Gastrocnemius medialis (tissue), 4 donors: ENCODE measurements around the gene SENP2. TPM values are rescaled to one million over a fixed set of nuclear protein-coding genes. Genes with fewer than 3 reads are reported as not detected.

Source experiments
- ATAC-seq, 2 donors: fragments of 150-250 bp; one replicate each; pipeline ENCODE4 v1.9.1; 2016
- DNase-seq, 2 donors: peaks; one replicate each; pipeline ENCODE4 v3.0.0-alpha.2; 2019
- H3K27ac ChIP-seq, 4 donors: fragments of 200-600 bp; sonication (generic); 1 replicate in 1 of 4; 2 replicates in 3 of 4; pipeline ENCODE4 v1.5.1; 2016 to 2018; ENCODE audit warnings: mild to moderate bottlenecking in 2 of 4, moderate library complexity in 1 of 4
- H3K27me3 ChIP-seq, 3 donors: fragments of 200-600 bp; sonication (generic) in 2 of 3; 1 replicate in 1 of 3; 2 replicates in 2 of 3; pipeline versions ENCODE4 v1.5.1 to v1.6.0; 2016 to 2019; ENCODE audit warnings: mild to moderate bottlenecking in 1 of 3, moderate library complexity in 1 of 3
- H3K36me3 ChIP-seq, 2 donors: fragments of 200-600 bp; sonication (generic) in 1 of 2; one replicate each; pipeline ENCODE4 v1.5.1; 2017 to 2018
- H3K4me1 ChIP-seq, 2 donors: fragments of 200-600 bp; sonication (generic) in 1 of 2; one replicate each; pipeline ENCODE4 v1.5.1; 2016 to 2017; ENCODE audit warnings: mild to moderate bottlenecking in 2 of 2
- H3K4me3 ChIP-seq, 4 donors: fragments of 200-600 bp; sonication (generic) in 3 of 4; 1 replicate in 1 of 4; 2 replicates in 3 of 4; pipeline ENCODE4 v1.5.1; 2016 to 2019; ENCODE audit warnings: mild to moderate bottlenecking in 2 of 4
- H3K9me3 ChIP-seq, 3 donors: fragments of 200-600 bp; sonication (generic) in 2 of 3; 1 replicate in 1 of 3; 2 replicates in 2 of 3; pipeline ENCODE4 v1.5.1; 2016 to 2019
- POLR2A ChIP-seq, 2 donors: fragments of 450-650 bp; IDR thresholded peaks; one replicate each; pipeline ENCODE4 v1.6.1; 2017; ENCODE audit warnings: antibody characterized with exemption in 2 of 2, mild to moderate bottlenecking in 2 of 2, moderate library complexity in 2 of 2
- in situ Hi-C, 4 donors: fragments of 200-750 bp; cut with MboI; loops; one replicate each; pipeline versions ENCODE4 v1.15.0 to v1.8.0; 2017; ENCODE audit warnings: low sequenced_read_pairs in 4 of 4
- intact Hi-C: fragments of 100-400 bp; cut with DNase I; formaldehyde crosslinking; loops from one replicate; pipeline ENCODE4 v1.15.1; 2023; ENCODE audit warnings: low total_unique reads
- total RNA-seq, 4 donors: library from RNA; depleted of rRNA; stranded (reverse); fragments of >200 nt; gene quantifications; one replicate each; pipeline versions ENCODE4 v1.1.0 to v1.2.3, GENCODE V29; 2016
- TF ChIP-seq, protein P1 (sequence below), 5 experiments: fragments of 450-650 bp in 3 of 5; fragments of 200-600 bp in 2 of 5; sonication (generic) in 2 of 5; IDR thresholded peaks in 4 of 5; conservative IDR thresholded peaks in 1 of 5; 1 replicate in 4 of 5; 2 replicates in 1 of 5; pipeline ENCODE4 v1.5.1; 2016 to 2019; ENCODE audit warnings: antibody characterized with exemption in 5 of 5, mild to moderate bottlenecking in 3 of 5, moderate library complexity in 3 of 5

SENP2 gene
- total RNA-seq, 4 donors from 2014 or later: 18.6 to 34.9 (median 31.3) TPM

DNA sequence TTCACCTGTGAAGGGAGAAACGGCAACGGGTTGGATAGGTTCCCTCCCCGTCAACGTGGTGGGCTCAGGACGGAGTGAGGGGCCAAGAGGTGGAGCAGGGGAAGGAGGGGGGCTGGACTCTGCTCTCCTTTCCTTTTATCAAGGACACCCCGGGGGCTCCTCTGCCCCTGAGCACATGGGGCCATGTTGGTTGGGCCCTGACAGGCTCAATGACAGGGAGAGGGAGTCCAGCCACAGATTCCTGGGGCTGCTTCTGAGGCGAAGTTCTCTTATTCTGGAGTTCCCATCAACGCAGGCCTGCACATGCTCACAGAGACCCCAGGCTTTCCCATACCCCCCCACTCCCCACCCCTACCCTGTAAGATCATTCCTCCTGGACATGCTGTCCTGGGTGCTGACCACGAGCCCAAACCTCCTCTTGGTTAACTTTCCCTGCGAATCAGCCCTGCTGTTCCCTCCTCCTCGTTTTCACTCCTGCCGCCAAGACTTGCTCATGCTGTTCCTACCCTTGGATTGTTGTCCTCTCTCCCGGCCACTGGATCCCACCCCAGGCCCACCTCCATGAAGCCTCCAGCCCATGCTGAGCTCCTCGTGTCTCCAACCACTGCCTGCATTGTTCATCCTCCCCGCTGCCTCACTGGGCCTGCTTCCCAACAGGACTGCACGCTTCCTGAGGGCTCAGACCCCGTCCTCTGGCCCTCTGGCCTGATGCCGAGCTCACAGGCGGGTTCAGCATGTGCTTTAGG lies 61.2 kb downstream of the SENP2 start:
- in situ Hi-C loops (no loop called here), intact Hi-C loops (no loop called here)
- Histone ChIP-seq H3K9me3 (no peaks in the 10 kb centered on the region), H3K36me3 (no peaks in the 10 kb centered on the region), H3K4me3 (no peak overlapping the region), H3K27me3 (no peaks in the 10 kb centered on the region), H3K27ac (no peak overlapping the region), H3K4me1 (no peaks in the 10 kb centered on the region)
- ATAC-seq (no peak), DNase-seq (no peak)
- TF ChIP-seq POLR2A (IDR thresholded peaks at IDR 0.05): no peak

DNA sequence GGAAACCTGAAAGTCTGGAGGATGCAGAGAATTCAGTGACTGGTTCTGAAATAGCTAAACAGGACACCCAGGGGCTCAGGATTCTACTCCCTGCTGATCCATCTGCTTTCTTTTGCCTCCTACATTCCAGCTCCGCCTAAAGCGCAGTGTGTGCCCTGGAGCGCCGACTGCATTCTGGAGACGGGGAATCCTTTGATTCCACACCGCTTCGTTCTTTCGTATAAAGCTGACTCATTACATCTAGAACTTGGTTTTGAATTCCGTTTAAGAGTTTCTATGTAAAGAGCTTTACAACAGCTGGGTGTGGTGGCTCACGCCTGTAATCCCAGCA lies 61.8 kb downstream of the SENP2 start:
- ATAC-seq (no peak), DNase-seq (no peak)
- Histone ChIP-seq H3K27me3 (no peaks in the 10 kb centered on the region), H3K36me3 (no peaks in the 10 kb centered on the region), H3K9me3 (no peaks in the 10 kb centered on the region), H3K4me1 (no peaks in the 10 kb centered on the region), H3K4me3 (no peak overlapping the region), H3K27ac (no peak overlapping the region)
- intact Hi-C loops: no loop called here
- in situ Hi-C loops: no loop called here
- TF ChIP-seq, protein P1, sequence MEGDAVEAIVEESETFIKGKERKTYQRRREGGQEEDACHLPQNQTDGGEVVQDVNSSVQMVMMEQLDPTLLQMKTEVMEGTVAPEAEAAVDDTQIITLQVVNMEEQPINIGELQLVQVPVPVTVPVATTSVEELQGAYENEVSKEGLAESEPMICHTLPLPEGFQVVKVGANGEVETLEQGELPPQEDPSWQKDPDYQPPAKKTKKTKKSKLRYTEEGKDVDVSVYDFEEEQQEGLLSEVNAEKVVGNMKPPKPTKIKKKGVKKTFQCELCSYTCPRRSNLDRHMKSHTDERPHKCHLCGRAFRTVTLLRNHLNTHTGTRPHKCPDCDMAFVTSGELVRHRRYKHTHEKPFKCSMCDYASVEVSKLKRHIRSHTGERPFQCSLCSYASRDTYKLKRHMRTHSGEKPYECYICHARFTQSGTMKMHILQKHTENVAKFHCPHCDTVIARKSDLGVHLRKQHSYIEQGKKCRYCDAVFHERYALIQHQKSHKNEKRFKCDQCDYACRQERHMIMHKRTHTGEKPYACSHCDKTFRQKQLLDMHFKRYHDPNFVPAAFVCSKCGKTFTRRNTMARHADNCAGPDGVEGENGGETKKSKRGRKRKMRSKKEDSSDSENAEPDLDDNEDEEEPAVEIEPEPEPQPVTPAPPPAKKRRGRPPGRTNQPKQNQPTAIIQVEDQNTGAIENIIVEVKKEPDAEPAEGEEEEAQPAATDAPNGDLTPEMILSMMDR (IDR thresholded peaks at IDR 0.05 in 4 of 5, conservative IDR thresholded peaks at IDR 0.05 in 1 of 5): no peak
- no peak for TF ChIP-seq POLR2A (IDR thresholded peaks at IDR 0.05)

DNA sequence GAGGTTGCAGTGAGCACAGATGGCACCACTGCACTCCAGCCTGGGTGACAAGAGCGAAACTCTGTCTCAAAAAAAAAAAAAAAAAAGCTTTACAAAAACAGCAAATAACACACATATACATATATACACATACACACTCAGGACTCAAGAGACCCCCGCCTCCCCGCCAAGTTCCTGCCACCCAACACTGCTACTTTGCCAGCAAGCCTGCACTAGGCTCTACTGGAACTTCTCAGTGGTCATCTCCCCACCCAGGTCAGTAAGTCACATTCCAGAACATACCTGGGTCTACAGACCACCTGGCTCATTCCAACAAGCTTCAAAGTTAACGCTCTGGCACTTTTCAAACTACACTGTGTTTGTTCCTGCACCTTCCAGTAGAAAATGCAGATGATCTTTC lies 62.3 kb downstream of the SENP2 start:
- no peak for TF ChIP-seq POLR2A (IDR thresholded peaks at IDR 0.05)
- TF ChIP-seq, protein P1 (IDR thresholded peaks at IDR 0.05 in 4 of 5, conservative IDR thresholded peaks at IDR 0.05 in 1 of 5): no peak
- DNase-seq: no peak
- intact Hi-C loops (no loop called here), in situ Hi-C loops (no loop called here)
- no peak overlapping the region for H3K4me3 ChIP-seq
- no peaks in the 10 kb centered on the region for H3K27me3 ChIP-seq
- ATAC-seq: no peak
- H3K36me3 ChIP-seq: no peaks in the 10 kb centered on the region
- H3K9me3 ChIP-seq: no peaks in the 10 kb centered on the region
- H3K4me1 ChIP-seq: no peaks in the 10 kb centered on the region
- no peak overlapping the region for H3K27ac ChIP-seq

DNA sequence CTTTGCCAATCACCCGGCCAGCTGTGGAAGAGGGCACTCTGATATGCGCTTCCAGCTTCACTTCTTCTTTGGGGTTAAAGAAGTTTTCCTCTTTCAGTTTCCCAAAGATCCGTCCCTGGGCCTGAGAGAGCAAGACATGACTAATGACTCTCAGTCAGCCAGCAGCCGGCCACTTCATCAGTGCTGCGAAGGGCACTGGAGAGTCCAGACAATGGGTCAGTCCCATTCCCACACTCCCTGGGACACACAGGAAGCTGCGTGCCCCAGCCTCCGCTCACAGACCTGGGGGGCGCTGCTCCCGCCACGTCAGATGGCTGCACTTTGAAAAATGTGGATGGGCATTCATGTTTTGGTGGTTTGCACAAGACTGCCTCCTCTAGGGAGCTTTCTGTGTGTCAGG lies 63.3 kb downstream of the SENP2 start:
- Histone ChIP-seq H3K4me1 (no peaks in the 10 kb centered on the region), H3K4me3 (no peak overlapping the region), H3K27ac (no peak overlapping the region), H3K36me3 (no peaks in the 10 kb centered on the region), H3K9me3 (no peaks in the 10 kb centered on the region), H3K27me3 (no peaks in the 10 kb centered on the region)
- in situ Hi-C loops (no loop called here), intact Hi-C loops (no loop called here)
- ATAC-seq: no peak
- no peak for DNase-seq
- no peak for TF ChIP-seq POLR2A (IDR thresholded peaks at IDR 0.05)
- TF ChIP-seq, protein P1 (IDR thresholded peaks at IDR 0.05 in 4 of 5, conservative IDR thresholded peaks at IDR 0.05 in 1 of 5): no peak

DNA sequence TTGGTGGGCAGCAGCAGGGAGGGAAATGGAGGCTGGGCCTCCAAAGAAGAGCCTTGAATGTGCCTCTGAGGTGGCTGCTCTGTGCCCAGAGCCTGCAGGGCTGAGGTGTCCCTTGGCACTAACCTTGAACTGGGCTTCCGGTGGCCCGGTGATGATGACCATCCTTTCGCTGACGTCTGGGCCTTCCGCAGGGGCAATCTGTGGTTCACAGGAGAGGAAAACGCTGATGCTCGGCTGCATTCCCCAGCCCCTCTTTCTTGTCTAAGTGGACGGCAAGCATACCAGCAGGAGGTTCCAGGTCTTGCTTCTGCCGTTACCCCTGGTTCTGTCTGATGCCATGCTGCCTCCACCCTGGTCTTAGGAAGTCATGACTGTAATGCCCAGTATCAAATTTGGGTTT lies 65.9 kb downstream of the SENP2 start:
- DNase-seq (no peak), ATAC-seq (no peak)
- H3K4me3 ChIP-seq: no peak overlapping the region
- in situ Hi-C loops: no loop called here
- TF ChIP-seq, protein P1 (IDR thresholded peaks at IDR 0.05 in 4 of 5, conservative IDR thresholded peaks at IDR 0.05 in 1 of 5): no peak
- TF ChIP-seq POLR2A (IDR thresholded peaks at IDR 0.05): no peak
- intact Hi-C loops: no loop called here
- H3K27ac ChIP-seq: no peak overlapping the region
- H3K36me3 ChIP-seq: no peaks in the 10 kb centered on the region
- H3K4me1 ChIP-seq: no peaks in the 10 kb centered on the region
- no peaks in the 10 kb centered on the region for H3K27me3 ChIP-seq
- H3K9me3 ChIP-seq: no peaks in the 10 kb centered on the region
